HG02943 (cell line): ENCODE results near the gene DDX53.

Experiments used
- ATAC-seq: cut with Tn5 transposase; IDR thresholded peaks from one replicate; pipeline ENCODE4 v1.9.1; 2021; ENCODE audit warnings: mild to moderate bottlenecking, low read depth, moderate library complexity; ENCODE audit not compliant: unreplicated experiment

DDX53 gene

GRCh38 chrX:22999696-23000223, at the start of gene DDX53:
Gene DDX53 (plus strand): TSS chrX:22999960. CDS start chrX:23000058, 98 bp downstream.
- ATAC-seq = no peak

- ATAC-seq = no peak
These were observed 49.2 kb upstream of the DDX53 start for GRCh38 chrX:22950269-22951266.

DNA sequence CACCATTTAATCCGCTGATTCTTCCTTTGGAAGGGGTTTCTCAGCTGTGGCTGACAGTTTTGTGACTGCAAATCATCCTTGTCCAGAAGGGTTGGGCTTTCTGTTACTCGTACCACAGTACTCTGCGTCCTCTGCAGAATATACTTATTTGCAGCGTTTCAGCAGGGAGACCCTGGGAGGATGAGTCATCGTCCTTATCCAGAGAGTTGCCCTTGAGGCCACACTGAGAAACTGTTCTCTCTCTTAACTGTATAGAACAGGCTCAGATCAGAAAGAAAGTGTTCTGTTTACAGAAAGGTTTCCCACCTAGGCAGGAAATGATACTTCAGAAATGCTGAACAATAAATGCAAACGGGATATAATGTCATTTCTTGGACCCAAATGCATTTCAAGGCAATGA, 47.8 kb upstream of the DDX53 start:
- no peak for ATAC-seq

DNA sequence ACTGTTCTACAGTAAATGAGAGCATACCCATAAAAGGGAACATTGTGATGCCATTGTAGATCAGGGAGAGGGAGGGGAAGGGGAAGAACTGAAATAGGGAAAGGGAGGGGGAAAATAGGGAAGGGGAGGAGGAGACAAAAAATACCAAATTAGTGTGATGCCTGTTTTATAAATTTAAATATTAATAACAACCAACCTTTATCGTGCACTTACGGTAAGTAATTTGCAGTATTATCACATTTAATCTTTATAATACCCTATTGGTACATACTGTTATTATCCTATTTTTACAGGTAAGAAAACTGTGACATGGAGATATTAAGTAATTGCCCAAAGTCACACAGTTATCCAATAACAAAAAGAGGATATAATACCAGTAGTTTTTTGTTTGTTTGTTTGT, 41.5 kb upstream of the DDX53 start:
- ATAC-seq = no peak

GRCh38 chrX:22959204-22959920, 40.4 kb upstream of the DDX53 start:
- ATAC-seq = no peak

- no peak for ATAC-seq
These were observed 36.6 kb upstream of the DDX53 start for GRCh38 chrX:22963196-22963595.

- ATAC-seq = no peak
These were observed 31.3 kb upstream of the DDX53 start for GRCh38 chrX:22968494-22968893.

DNA sequence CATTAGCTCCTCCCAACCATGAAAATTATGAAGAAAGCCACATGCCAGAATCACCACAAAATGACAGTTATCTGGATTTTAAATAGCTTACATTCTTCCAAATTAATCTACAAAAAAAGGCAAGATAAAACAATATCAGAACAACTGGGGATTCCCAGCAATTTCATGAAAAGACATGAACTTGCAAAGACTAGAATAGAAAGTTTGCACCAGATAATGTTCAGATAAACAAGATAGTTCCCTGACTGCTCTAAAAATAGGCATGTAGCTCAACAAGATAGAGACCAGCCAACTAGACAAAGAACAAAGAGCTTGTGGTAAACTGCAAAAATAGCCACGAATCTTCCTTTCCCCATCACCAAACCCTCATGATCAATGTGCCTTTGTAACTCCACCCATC, 30.3 kb upstream of the DDX53 start:
- ATAC-seq = no peak

GRCh38 chrX:22970861-22971260, 28.9 kb upstream of the DDX53 start:
- ATAC-seq = no peak

DNA sequence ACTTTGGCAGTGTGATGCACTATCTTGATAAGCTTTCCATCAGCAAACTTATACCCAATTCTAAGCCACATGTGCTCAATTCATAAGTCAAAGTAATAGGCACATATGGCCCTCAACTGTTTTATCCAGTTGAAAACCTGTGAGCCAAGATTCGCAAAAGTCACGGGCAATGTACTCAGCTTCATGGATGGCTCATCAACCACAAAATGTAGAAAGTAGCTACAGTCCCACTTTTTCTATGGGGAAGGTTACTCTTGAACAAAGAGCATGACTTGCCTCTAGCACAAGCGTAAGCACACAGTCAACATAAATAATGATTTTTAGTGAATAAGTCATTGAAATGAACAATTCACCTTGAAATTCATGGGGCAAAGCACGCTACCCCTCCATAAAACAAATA, 25.1 kb upstream of the DDX53 start:
- no peak for ATAC-seq

- no peak for ATAC-seq
These were observed 24.0 kb upstream of the DDX53 start for GRCh38 chrX:22975786-22976185.

DNA sequence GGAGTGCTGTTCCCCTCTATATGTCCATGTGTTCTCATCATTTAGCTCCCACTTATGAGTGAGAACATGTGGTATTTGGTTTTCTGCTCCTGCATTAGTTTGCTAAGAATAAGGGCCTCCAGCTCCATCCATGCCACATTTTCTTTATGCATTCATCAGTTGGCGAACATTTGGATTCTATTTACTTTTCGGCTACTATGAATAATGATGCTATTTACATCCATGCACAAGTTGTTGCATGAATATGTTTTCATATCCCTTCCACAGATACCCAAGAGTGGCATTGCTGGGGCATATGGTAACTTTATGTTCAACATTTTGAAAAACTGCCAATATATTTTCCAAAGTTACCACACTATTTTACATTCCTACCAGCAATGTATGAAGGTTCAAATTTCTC, 13.8 kb upstream of the DDX53 start:
- no peak for ATAC-seq

GRCh38 chrX:22987452-22987851, 12.3 kb upstream of the DDX53 start:
- ATAC-seq = no peak

- no peak for ATAC-seq
These were observed 3.4 kb downstream of the DDX53 start for GRCh38 chrX:23003116-23003515.

DNA sequence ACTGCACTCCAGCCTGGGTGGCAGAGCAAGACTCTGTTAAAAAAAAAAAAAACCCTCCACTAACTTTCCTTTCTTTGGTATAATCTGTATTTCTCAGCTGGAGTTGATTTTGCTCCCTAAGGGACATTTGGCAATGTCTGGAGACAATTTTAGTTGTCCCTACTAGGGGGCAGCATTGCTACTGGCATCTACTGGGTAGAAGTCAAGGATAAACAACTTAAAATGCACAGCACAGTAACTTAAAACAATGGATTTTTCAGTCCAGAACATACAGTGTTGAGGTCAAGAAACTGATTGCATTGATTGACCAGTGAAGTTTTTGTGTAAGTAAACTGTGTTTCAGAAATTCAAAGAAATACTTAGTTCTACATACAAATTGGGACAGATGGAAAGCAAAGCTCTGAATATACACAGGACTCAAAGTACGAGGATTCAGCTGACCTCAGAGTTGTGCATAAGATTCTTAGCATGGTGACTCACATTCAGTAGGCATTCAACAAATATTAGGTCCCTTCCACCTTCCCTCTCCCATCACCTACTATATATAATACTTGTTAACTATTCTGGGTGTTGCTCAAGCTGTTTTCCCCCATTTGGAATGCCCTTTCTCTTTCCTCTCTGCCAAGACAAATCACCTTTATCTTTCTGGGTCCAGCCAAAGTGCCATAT, 8.8 kb downstream of the DDX53 start:
- no peak for ATAC-seq

DNA sequence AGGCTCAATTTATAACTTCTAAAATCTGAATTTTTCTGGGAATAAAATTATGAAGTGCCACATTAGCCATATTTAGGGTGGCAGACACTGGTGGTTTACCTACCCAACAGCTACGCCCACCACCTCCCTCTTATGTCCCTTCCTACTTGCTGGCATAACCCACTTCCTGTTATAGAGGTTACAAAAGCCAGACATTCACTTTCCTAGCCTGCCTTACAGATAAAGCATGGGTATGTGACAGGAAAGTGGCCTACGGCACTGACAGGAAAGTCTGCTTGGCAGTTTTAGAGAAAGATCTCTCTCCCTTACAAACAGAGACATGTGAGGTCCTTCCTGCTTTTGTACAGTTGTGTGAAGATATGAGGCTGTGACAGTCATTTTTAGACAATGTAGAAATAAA, 12.4 kb downstream of the DDX53 start:
- ATAC-seq = no peak

- ATAC-seq = no peak
These were observed 12.9 kb downstream of the DDX53 start for GRCh38 chrX:23012636-23013035.

DNA sequence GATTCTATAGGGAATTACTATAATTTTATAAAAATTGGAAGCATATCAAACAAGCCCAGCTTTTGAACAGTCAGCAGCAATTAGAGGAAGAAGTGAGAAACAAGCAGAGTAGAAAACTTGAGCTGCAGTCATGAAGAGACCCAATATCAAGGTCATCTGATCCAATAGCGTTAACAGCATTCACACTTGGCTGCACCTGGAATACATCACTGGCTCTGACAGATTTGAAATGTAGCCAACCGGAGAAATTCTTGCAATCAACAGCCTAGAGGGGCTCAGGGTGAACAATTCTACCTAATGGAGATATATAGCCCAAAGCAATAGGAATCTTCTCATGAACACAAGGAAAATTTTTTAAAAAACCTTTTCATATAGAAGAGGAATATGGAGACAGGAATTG, 13.6 kb downstream of the DDX53 start:
- ATAC-seq = no peak

- no peak for ATAC-seq
These were observed 31.8 kb downstream of the DDX53 start for GRCh38 chrX:23031600-23031999.

DNA sequence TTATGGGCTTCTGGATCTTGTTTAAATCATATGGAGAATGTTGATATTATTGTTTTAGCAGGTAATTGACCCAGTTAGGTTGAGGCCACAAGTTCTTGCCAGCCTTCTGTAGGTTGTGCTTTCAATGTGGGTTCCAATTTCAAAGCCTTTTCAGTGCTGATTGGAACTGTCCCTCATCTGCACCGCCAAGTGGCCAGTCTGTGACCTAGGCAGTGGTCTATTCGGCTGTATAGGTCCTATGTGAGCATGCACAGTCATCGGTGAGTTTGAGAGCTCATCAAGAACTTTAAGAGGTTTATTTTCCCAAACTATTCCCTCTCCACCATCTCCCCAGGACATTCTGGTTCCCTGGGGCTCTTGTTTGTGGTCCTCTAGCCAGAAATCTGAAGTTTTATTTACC, 35.7 kb downstream of the DDX53 start:
- no peak for ATAC-seq

DNA sequence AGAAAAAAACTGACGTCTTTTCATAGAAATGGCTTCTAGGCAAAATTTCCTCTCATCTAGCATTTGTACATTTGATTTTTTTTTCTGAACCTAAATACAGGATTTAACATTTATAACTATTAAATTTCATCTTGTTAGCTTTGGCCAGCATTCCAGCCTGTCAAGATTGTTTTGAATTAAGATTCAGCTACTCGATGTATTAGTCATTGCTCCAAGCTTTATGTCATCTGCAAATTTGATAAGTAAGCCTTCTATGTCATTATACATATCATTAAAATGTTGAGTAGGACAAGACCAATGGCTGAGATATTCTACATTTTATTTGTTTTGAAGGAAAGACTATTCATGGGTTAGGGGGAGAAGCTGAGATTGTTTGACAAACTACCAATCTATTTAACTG, 46.7 kb downstream of the DDX53 start:
- ATAC-seq = no peak
